HTERT RPE-1 (cell line): Measurements from ENCODE around the gene SIMC1.

Source experiments
- in situ Hi-C: fragments of 300-500 bp; cut with MboI; formaldehyde crosslinking; loops from 4 replicates; pipeline ENCODE4 v1.14.3; 2020; ENCODE audit warnings: low sequenced_read_pairs

Gene SIMC1

DNA sequence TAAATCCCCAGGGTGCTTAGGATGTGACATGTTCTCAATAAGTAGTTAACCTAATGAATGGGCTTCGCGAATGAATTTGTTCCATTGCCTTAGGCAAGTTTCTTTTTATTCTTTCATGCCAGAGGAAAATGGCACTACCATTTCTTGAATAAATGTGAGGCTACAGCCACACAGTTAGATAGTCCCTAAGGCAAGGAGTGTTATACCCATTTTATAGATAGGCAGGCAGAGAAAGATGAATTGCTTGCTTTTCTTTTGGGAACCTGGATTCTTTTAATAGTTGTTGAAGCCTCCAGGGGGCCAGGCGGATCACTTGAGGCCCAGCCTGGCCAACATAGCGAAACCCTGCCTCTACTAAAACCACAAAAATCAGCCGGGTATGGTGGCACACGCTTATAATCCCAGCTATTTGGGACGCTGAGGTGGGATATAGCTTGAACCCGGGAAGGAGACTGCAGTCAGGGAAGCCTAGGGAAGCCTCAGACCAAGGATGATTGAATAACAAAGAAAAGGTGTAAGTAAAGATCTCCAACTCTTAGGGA, 149.2 kb downstream of the SIMC1 start:
- in situ Hi-C loops: no loop called here

DNA sequence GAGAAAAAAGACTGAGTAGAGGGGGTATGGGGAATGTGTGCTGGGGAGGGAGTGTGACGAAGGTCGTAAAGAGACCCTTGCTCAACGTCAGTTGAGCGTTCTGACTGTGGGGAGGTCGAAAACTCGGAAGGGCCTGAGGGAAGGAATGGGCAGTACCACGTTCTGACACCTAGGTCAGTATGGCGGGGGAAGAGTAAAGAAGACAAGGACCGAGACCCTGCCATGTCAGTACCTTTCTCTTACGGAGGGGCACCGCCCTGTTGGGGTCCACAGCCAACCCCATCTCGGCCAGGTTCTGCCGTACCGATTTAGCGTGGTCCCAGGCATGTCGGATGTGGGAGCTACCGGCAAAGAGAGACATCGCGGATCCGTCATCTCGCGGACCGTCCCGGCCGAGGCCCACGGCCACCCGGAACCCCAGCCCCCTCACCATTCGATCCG, 149.8 kb downstream of the SIMC1 start:
- in situ Hi-C loops: no loop called here

DNA sequence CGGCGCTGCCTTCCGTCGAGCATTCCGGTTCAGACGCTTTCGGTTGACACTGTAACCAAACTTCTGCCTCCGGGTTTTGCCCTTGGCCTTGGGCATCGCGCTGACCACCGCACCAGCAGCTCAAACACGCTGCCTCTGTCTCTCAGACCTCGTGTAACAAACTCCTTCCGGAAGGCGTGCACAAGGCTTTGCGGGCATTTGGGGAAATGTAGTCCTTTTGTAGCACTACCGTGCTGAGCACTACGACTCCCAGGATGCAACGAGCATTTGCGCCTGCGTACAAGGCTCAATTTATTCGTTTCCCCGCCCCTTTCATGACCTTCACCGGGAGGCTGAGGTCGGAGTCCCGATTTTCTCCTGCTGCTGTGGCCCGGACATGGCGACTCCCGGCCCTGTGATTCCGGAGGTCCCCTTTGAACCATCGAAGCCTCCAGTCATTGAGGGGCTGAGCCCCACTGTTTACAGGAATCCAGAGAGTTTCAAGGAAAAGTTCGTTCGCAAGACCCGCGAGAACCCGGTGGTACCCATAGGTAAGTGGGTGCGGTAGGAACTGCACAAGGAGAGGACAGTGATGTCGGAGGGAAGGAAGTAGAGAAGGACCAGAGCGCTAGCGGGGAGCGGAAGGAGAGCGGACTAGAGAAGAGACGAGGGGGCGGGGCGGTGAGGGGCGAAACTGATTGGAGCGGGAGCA, 150.4 kb downstream of the SIMC1 start, which contains the start of the genes HIGD2A and NOP16:
HIGD2A (plus strand) TSS at position 308 of the 691 bp plus-strand sequence; CDS start at position 377, 69 bp downstream.
NOP16 (minus strand) TSS at position 155 of the 691 bp plus-strand sequence; CDS start at position 96, 59 bp downstream.
- in situ Hi-C loops: no loop called here

- in situ Hi-C loops: no loop called here
Measured at GRCh38 chr5:176389135-176390123, 151.2 kb downstream of the SIMC1 start.

DNA sequence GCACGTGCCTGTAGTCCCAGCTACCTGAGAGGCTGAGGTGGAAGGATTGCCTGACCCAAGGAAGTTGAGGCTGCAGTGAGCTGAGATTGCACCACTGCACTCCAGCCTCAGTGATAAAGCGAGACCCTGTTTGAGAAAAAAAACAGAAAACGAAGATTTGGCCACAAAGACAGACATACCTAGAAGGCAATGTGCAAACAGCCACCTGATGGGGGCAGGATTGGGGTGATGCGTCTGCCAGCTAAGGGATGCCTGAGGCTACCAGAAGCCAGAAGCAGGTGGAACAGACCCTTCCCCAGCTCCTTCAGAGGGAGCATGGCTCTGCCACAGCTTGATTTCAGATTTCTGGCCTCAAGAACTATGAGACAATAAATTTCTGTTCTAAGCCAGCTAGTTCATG, 153.3 kb downstream of the SIMC1 start:
- in situ Hi-C loops: no loop called here

DNA sequence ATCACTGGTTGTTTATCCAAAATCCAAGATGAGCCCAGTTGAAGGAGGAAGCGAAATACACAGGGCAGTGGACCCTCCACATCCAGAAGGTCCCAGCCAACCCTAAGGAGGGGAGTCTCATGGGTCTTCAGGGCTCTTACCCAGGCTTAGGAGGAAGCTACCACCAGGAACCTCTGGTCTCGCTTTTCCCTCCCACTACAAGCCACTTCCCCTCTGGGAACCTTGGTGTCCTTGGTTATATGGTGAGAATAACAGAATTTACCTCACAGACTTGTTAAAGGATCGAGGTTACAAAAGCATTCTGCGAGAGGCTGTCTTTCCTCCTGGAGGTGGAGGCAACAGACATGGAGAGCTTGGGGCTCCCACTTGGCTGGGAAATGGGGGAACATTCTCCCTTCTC, 153.8 kb downstream of the SIMC1 start:
- in situ Hi-C loops: no loop called here

DNA sequence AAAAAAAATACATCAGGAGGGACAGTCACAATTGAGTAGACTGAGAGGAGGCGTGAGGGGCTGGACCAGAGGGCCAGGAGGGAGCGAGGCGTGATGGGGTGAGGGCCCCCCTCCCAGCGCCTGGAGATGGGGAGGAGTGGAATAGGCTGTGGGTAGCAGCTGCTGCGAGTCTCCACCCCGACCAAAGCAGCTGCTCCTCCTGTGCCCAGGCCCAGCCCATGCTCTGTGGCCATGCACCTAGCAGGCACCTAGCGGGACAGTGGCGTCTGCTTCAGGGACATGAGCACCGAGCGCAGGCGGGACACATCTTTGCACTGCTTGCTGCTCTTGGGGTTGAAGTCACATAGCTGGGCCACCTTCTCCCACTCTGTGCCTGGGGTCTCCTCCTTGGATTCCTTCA, 154.3 kb downstream of the SIMC1 start:
- in situ Hi-C loops: no loop called here

- in situ Hi-C loops: no loop called here
Measured at GRCh38 chr5:176394096-176394495, 155.9 kb downstream of the SIMC1 start.

DNA sequence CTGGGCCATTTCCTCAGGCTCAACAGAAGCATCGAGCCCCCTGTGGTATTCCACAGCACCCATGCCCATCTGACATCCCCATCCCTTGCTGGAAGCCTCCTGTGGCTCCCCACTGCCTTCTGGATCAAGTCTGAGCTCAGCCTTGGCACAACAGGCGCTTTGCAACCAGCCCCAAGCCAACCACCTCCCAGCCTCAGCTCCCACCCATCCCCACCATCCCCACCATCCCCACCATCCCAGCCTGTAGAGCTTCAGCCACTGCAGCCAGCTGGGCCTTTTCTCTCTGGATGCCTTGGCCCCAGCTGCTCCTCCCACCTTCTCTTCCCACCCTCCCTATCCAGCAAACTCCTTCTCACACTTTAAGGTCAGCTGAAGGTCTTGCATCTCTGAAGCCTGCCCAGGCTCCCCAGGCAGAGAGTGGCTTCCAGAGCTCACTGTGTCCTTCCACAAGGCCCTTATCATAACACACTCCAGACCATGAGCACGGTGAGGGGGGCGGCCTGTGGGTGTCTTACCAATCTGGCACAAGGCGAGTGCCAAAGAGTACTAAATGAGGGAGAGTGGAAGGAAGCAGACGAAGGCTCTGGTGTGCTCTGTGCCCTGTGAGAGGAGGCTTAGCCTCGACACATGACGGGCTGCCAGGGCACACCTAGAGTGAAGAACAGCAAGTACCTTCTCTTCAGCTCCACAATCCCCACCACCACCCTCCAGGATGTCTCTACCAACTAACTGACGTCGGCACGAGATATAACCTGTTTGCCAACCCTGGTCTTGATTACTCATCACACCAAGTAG, 156.9 kb downstream of the SIMC1 start:
- in situ Hi-C loops: no loop called here
